Esophagus squamous epithelium (tissue), 5 donors: ENCODE measurements around the gene DCTN3. TPM values are rescaled to one million over a fixed set of nuclear protein-coding genes. Genes with fewer than 3 reads are reported as not detected.

Experiments
- DNase-seq: peaks from one replicate; lab custom pipeline; 2025; lab: John Stamatoyannopoulos, UW
- H3K27ac ChIP-seq, 4 donors: fragments of 200-600 bp; sonication (generic); one replicate each; pipeline ENCODE4 v1.5.1; 2016 to 2019; ENCODE audit warnings: mild to moderate bottlenecking in 1 of 4
- H3K27me3 ChIP-seq, 4 donors: fragments of 200-600 bp; sonication (generic); 1 replicate in 3 of 4; 2 replicates in 1 of 4; pipeline versions ENCODE4 v1.5.1 to v1.6.0; 2017 to 2021; ENCODE audit warnings: antibody characterized with exemption in 1 of 4
- H3K36me3 ChIP-seq, 3 donors: fragments of 200-600 bp; sonication (generic); one replicate each; pipeline ENCODE4 v1.5.1; 2016 to 2019
- H3K4me1 ChIP-seq, 3 donors: fragments of 200-600 bp; sonication (generic); one replicate each; pipeline ENCODE4 v1.5.1; 2017 to 2019
- H3K4me3 ChIP-seq, 4 donors: fragments of 200-600 bp; sonication (generic); 1 replicate in 3 of 4; 2 replicates in 1 of 4; pipeline ENCODE4 v1.5.1; 2016 to 2019; ENCODE audit warnings: mild to moderate bottlenecking in 2 of 4, moderate library complexity in 1 of 4
- H3K9me3 ChIP-seq, 3 donors: fragments of 200-600 bp; sonication (generic); one replicate each; pipeline ENCODE4 v1.5.1; 2016 to 2019
- POLR2A ChIP-seq, 4 donors: fragments of 450-650 bp; IDR thresholded peaks; one replicate each; pipeline ENCODE4 v1.6.1; 2017; ENCODE audit warnings: antibody characterized with exemption in 4 of 4, mild to moderate bottlenecking in 4 of 4, moderate library complexity in 3 of 4
- WGBS, 2 donors: methylation state at CpG; one replicate each; pipeline ENCODE4 v1.1.5; 2018; 5-methylcytosine and 5-hydroxymethylcytosine counted together
- intact Hi-C: fragments of 100-400 bp; cut with DNase I; formaldehyde crosslinking; loops from one replicate; pipeline ENCODE4 v1.15.0; 2022
- total RNA-seq, 4 donors: library from RNA; depleted of rRNA; stranded (reverse); fragments of >200 nt; gene quantifications; one replicate each; pipeline ENCODE4 v1.1.0, GENCODE V29; 2016
- TF ChIP-seq, protein P1 (sequence below), 6 experiments: fragments of 450-650 bp in 4 of 6; fragments of 200-600 bp in 2 of 6; sonication (generic) in 2 of 6; IDR thresholded peaks; one replicate each; pipeline ENCODE4 v1.5.1; 2016 to 2019; ENCODE audit warnings: antibody characterized with exemption in 6 of 6, mild to moderate bottlenecking in 4 of 6, moderate library complexity in 4 of 6
- donor health status: DM: yes; HTN: yes; CAD: no.

The DCTN3 gene
- total RNA-seq, 4 donors from 2014 or later = 67.1 to 136 (median 103) TPM

GRCh38 chr9:34611811-34612787 lies 8.2 kb downstream of the DCTN3 start, which contains the start of gene RPP25L:
Gene RPP25L, minus strand, starts transcription at chr9:34612097. Its CDS starts 801 bp downstream, at chr9:34611296.
- DNase-seq = peak; percentile 55
- intact Hi-C loops = no loop called here
- Histone ChIP-seq H3K4me1 (peaks cover 10 to 30% (median 23%) of the 10 kb centered on the region in 3 donors), H3K36me3 (peaks cover 0 to 39% (median 3%) of the 10 kb centered on the region in 3 donors), H3K27ac (peak within 1 kb of the TSS; percentile 91 to 96 (median 94)), H3K9me3 (no peaks in the 10 kb centered on the region), H3K27me3 (no peaks in the 10 kb centered on the region), H3K4me3 (peak within 1 kb of the TSS; percentile 64 to 91 (median 79))
- TF ChIP-seq POLR2A (IDR thresholded peaks at IDR 0.05) = peak in 3 of 4 donors; percentile 26 to 89 (median 78)
- TF ChIP-seq, protein P1, sequence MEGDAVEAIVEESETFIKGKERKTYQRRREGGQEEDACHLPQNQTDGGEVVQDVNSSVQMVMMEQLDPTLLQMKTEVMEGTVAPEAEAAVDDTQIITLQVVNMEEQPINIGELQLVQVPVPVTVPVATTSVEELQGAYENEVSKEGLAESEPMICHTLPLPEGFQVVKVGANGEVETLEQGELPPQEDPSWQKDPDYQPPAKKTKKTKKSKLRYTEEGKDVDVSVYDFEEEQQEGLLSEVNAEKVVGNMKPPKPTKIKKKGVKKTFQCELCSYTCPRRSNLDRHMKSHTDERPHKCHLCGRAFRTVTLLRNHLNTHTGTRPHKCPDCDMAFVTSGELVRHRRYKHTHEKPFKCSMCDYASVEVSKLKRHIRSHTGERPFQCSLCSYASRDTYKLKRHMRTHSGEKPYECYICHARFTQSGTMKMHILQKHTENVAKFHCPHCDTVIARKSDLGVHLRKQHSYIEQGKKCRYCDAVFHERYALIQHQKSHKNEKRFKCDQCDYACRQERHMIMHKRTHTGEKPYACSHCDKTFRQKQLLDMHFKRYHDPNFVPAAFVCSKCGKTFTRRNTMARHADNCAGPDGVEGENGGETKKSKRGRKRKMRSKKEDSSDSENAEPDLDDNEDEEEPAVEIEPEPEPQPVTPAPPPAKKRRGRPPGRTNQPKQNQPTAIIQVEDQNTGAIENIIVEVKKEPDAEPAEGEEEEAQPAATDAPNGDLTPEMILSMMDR (IDR thresholded peaks at IDR 0.05) = no peak
- WGBS, 2 donors = 1 to 2% methylated on average over 6 to 7 of the region's 77 CpGs

GRCh38 chr9:34611251-34611810 lies 9.0 kb downstream of the DCTN3 start:
- whole genome bisulfite sequencing, 2 donors = 56 to 67% methylated on average over 3 to 4 of the region's 10 CpGs
- Histone ChIP-seq H3K9me3 (no peaks in the 10 kb centered on the region), H3K27me3 (no peaks in the 10 kb centered on the region), H3K4me1 (peaks cover 10 to 30% (median 23%) of the 10 kb centered on the region in 3 donors), H3K36me3 (peaks cover 0 to 31% (median 0%) of the 10 kb centered on the region in 3 donors), H3K4me3 (peak overlapping the region; percentile 64 to 91 (median 79)), H3K27ac (peak overlapping the region; percentile 91 to 96 (median 94))
- TF ChIP-seq, protein P1 (IDR thresholded peaks at IDR 0.05) = no peak
- no peak for TF ChIP-seq POLR2A (IDR thresholded peaks at IDR 0.05)
- intact Hi-C loops = no loop called here
- no peak for DNase-seq

GRCh38 chr9:34610434-34611206 lies 9.7 kb downstream of the DCTN3 start:
- intact Hi-C loops = no loop called here
- Histone ChIP-seq H3K36me3 (peaks cover 0 to 24% (median 0%) of the 10 kb centered on the region in 3 donors), H3K9me3 (no peaks in the 10 kb centered on the region), H3K27me3 (no peaks in the 10 kb centered on the region), H3K4me3 (peak overlapping the region; percentile 64 to 91 (median 79)), H3K4me1 (peaks cover 10 to 30% (median 23%) of the 10 kb centered on the region in 3 donors), H3K27ac (peak overlapping the region in 2 of 4 donors; percentile 91 to 96)
- DNase-seq = no peak
- WGBS, 2 donors = 70 to 79% methylated on average over 8 of the region's 20 CpGs
- no peak for TF ChIP-seq POLR2A (IDR thresholded peaks at IDR 0.05)
- TF ChIP-seq, protein P1 (IDR thresholded peaks at IDR 0.05) = no peak

GRCh38 chr9:34607331-34607730 lies 13.0 kb downstream of the DCTN3 start:
- H3K27me3 ChIP-seq = no peaks in the 10 kb centered on the region
- WGBS, 2 donors = 36 to 45% methylated on average over 2 of the region's 2 CpGs
- DNase-seq = no peak
- no peak overlapping the region for H3K27ac ChIP-seq
- TF ChIP-seq, protein P1 (IDR thresholded peaks at IDR 0.05) = no peak
- H3K4me3 ChIP-seq = no peak overlapping the region
- intact Hi-C loops = no loop called here
- no peaks in the 10 kb centered on the region for H3K36me3 ChIP-seq
- H3K4me1 ChIP-seq = peaks cover 10 to 20% (median 12%) of the 10 kb centered on the region in 3 donors
- no peaks in the 10 kb centered on the region for H3K9me3 ChIP-seq
